GM19035 (cell line): ENCODE data around the gene ESYT1.

Experiments
- ATAC-seq: cut with Tn5 transposase; IDR thresholded peaks from one replicate; pipeline ENCODE4 v1.9.1; 2021; ENCODE audit not compliant: unreplicated experiment

Gene ESYT1

DNA sequence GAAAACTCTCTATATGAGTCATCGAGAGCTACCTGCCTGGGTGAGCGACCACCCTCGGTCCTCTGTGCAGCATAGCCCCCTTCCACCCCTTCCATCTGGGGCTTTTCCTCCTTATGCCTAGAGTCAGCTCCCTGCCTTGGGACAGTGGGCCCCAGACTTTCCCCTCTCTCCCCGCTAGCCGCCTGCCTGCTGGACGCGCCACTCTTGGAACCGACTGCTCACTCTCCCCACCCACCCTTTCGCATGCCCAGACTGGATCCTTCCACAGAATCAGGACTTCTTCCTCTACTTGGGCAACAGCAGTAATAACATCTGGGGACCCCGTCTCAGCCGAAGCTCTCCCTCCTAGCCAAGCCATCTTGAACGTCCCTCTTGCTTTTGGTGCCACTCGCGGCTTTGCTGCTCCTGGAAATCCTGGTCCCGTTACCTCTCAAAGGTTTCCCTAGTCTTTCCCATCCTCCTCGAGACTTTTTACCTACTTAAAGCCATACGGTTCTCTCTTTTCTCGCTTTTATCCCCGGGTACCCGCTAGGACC is 671 bp downstream of the ESYT1 start:
- no peak for ATAC-seq

DNA sequence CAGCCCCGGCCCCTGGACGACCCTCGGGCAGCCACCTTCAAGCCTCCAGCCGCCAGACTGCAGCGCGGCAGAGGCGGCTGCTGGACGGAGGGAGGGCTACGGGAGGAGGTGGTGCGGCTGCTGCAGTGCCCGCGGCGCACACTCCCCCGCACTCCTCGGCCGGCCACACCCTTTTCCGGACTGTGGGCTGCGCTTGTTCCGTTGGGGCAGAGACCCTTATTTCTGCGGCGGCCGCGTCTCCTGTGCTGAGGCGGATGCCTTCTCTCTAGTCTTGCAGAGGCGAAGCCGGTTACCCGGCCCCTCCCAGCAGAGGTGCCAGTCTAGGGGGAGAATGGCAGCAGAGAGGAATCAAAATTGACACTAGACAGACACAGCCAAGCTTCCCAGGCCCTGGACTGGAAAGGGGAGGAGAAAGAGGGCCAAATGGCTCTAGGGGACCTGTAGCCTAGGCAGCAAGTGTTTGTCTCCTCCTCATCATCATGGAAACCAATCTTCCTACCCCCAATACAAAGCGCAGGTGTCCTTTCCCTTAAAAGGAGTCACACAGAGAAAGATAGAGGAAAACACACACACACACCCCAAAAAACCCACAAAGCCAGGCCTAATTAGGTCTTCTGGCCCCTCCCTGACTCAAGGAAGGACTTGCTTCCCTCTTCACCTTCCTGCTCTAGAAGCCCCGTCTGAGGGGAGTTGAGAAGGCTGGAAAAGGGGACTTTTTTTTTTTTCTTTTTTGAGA is 1.3 kb downstream of the ESYT1 start:
- ATAC-seq = peak; percentile 30

DNA sequence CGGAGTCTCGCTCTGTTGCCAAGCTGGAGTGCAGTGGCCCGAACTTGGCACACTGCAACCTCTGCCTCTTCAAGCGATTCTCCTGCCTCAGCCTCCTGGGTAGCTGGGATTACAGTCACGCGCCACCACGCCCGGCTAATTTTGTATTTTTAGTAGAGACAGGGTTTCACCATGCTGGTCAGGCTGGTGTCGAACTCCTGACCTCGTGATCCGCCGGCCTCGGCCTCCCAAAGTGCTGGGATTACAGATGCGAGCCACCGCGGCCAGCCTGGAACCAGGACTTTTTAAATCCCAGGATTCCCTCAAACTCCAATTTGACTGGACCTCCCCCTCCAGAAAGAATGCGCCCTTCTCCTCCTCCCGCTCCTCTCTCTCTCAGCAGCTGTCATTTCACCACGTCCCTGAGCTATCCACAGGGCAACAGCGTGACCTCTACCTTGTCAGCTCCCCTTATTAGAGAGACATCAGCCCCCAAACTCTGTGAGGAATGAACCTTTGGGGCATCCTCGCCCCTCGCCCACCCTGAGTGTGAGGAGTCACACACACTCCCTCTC is 2.0 kb downstream of the ESYT1 start:
- no peak for ATAC-seq

DNA sequence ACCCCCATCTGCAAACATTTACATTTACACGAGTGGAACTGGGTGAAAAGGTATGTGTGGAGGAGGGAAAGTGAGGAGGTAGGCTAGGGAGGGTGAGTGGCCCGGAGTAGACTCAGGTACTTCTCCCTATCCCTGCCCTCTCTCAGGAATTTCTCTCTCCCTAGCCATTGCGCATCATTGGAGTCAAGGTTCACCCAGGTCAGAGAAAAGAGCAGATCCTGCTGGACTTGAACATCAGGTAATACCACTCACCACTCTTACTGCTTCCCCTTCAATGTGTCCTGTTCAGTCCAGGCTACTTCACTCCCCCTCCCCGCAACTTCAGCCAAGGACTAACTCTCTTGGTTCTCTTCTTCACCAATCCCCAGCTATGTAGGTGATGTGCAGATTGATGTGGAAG is 2.8 kb downstream of the ESYT1 start:
- ATAC-seq = no peak

DNA sequence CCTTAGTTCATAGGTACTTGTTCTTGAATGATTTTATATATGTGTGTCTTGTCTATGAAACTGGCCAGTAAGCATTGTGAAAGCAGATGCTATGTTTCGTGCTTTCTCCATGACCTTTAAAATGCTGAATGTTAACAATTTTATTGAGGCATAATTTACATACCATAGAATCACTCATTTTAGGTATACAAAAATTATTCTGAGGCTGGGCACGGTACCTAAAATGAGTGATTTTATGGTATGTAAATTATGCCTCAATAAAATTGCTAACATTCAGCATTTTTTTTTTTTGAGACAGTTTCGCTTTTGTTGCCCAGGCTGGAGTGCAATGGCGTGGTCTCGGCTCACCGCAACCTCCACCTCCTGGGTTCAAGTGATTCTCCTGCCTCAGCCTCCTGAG is 6.8 kb downstream of the ESYT1 start:
- ATAC-seq = no peak

- no peak for ATAC-seq
These were observed 9.9 kb downstream of the ESYT1 start for GRCh38 chr12:56137853-56138571.

DNA sequence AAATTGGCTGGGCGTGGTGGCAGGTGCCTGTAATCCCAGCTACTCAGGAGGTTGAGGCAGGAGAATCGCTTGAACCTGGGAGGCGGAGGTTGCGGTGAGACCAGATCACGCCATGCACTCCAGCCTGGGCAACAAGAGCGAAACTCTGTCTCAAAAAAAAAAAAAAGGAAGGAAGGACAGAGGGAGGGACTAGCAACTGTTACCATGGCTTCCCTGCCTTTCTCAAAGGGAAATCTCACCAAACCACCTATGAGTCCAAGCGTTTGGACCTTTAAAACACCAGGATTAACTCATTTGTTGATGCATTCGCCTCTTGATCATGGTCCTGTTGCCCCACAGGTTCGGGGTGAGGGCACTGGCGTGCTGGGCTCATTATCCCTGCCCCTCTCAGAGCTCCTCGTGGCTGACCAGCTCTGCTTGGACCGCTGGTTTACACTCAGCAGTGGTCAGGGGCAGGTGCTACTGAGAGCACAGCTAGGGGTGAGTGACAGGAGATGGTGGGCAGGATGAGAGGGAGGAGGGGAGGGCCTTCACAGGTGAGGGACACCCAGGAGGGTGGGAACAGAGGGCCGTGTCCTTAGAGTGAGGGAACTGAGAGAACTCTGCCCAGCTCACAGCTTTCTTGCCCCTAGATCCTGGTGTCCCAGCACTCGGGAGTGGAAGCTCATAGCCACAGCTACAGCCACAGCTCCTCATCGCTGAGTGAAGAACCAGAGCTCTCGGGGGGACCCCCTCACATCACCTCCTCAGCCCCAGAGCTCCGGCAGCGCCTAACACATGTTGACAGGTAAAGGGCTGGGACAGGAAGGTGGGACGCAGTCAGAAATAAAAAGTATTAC is 14.1 kb downstream of the ESYT1 start:
- no peak for ATAC-seq

DNA sequence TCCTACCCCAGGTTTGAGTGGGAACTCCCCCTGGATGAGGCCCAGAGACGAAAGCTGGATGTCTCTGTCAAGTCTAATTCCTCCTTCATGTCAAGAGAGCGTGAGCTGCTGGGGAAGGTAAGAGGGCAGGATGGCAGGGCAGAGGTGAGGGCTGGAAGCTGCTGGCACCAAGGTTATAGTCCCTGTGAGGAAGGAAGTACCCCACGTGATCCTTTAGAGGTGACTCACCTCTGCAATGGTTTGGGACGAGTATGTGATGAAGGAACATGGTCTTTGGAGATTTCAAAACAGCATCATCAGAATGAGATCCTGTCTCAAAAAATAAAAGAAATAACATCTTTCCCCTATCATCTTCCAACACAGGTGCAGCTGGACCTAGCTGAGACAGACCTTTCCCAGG is 15.2 kb downstream of the ESYT1 start:
- no peak for ATAC-seq

- no peak for ATAC-seq
These were observed 15.8 kb downstream of the ESYT1 start for GRCh38 chr12:56143870-56144269.

DNA sequence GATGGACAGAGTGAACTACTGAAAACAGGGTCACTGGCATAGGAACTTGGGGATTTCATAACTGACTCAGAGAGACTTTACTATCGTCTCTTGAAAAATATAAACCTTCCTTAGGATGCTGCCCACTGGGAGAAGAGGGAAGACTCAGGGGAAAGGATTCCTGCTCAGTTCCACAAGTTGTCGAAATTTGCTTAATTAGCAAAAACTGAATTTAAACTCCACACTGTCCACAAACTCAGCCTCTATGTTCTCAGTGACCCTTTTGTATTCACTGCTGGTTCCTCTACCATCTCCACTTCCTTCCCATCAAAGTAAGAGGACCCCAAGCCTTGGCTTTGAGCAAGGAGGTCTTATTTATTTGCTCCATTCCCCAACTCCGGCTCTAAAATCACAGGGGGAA is 17.1 kb downstream of the ESYT1 start:
- no peak for ATAC-seq

GRCh38 chr12:56146492-56147460 is 18.7 kb downstream of the ESYT1 start:
- no peak for ATAC-seq

DNA sequence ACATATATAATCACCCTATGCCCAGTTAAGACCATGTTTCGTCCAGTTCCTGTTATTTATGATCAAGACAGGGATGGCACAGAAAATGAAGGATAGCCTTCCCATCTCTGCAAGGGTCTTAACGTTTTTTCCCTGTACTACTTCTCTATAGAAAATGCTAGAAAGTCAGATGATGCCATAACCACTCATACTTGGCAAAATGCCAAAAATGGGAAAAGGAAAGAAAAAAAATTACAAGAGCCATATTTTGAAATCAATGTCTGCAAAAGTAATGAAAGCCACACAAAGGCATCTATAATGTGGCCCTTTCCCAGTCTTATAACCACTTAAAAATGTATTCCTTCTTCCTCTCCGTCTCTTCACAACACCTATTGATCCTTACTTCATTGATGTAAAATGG is 22.5 kb downstream of the ESYT1 start:
- ATAC-seq = no peak

DNA sequence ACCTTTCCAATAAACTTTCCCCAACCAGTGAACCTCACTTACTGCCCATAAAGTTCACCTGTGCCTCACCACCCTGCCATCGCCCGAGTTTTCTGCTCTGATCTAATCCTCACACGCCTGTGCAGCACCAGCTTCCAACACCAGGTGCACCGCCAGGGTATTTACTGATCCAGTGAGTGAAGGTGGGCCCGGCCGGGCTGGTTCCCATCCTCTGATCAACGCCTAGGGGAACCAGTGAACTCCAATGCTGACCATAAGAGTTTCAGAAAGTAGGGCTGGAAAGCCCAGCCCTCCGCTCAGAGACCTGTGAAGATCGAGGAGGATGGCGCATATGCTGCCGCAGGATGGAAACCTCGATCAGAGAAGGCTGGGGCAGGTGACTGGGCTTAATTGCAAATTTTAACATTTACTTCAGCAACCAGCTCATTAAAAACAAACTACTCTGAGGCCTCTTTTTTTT is 23.6 kb downstream of the ESYT1 start:
- ATAC-seq = peak; percentile 51

DNA sequence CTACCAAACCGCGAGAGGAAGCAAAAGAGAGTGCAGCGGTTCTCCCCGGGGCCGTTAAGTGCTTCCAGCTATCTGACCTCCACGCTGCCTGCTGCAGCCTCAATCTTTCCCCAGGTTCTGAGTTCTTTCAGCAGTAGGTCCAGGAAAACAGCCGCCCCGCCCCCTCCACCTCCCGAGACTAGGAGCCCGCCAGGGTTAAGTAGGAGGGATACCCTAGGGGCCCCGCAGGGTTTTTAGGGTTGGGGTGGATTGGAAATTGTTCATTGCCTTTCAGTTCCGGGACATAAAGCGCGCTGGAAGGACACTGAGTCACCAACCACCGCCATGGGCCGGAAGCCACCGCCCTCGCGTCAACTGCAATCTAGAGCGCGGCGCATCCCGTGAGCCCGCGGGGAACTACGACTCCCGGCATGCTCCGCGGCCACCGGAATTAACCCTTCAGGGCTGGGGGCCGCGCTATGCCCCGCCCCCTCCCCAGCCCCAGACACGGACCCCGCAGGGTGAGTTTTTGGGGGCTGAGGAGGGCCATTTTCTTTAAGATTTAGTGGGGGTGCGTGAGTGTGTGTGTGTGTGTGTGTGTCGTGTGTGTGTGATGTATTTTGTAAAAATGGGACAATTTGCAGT is 24.2 kb downstream of the ESYT1 start, which contains the start of gene MYL6B:
Gene MYL6B (plus strand): TSS at position 456 of the 624 bp plus-strand sequence. CDS start 1,332 bp downstream, outside the sequence.
- ATAC-seq = peak; percentile 92

DNA sequence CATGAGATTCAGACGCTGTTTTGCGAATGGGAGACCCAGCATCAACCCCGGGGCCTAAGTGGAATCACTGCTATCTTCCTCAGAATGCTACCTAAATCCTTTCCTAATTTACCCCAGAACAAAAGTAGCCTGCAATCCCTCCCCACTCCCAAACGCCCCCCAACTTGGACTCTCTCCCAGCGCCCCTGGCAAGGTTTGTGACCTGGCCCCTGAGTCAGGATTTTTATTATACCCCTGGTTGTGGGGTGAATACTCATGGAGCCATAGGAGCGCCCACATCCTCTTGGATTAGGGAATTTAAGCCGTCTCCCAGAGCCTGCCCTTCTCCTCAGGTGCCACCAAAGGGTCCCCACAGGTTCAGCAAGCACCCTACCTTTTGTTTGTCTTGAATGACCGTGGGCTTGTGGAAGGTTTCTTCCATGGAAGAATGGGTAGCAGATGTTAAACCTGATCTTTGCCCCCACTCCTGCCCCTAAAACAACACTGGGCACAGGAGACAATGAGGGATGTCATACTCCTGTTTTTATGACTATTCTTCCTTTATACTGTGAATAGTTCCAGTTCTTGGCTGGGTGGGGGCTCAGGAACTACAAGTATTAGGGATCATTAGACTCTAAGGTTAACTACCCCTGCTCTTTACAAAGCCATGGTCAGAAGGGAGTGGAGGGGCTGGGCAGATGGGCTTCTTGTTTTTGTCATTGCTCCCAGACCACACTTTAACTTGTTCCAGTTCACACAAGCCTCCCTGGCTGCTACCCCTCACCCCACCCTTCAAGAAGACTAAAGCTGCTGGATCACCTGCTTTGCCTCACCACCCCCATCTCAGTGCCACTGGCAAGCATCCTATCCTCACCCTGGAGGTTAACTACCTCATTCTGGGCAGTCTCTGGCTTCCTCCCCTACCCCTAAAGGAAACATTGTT is 24.9 kb downstream of the ESYT1 start:
- no peak for ATAC-seq

- no peak for ATAC-seq
These were observed 25.6 kb downstream of the ESYT1 start for GRCh38 chr12:56153678-56154065.

DNA sequence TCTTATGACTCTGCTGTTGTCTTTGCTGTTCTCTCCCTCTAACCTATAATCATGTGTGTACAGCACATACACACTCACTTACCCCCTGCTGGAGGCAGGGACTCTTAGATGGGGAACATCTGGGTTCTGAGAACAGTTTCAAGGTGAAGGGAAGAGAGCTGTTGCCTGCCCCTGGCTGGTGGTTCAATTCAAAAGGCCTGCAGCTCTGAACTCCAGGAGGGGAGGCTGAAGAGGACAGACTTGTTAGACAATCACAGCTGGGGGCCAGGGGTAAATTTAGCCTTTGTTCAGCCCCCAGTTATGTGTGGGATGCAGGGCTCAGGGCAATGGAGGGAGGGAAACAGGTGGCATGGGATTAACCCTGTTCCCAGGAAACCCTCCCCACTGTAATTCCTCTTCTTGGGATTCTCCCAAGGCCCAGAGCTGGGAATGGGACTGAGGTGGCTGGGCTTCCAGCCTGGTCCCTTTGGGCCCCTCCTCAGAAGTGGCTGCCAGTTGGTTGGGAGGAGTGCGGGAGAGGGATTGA is 26.2 kb downstream of the ESYT1 start:
- no peak for ATAC-seq

- ATAC-seq = no peak
These were observed 26.8 kb downstream of the ESYT1 start for GRCh38 chr12:56154818-56155217.
